HG02571 (cell line): ENCODE results near the gene DCTPP1.
A peak's percentile ranks its signal among the peaks of the same experiment; 100 is the strongest.

ENCODE experiments used
- ATAC-seq: cut with Tn5 transposase; IDR thresholded peaks from one replicate; pipeline ENCODE4 v1.9.1; 2021; ENCODE audit warnings: mild to moderate bottlenecking, moderate library complexity; ENCODE audit not compliant: unreplicated experiment

DCTPP1 gene

DNA sequence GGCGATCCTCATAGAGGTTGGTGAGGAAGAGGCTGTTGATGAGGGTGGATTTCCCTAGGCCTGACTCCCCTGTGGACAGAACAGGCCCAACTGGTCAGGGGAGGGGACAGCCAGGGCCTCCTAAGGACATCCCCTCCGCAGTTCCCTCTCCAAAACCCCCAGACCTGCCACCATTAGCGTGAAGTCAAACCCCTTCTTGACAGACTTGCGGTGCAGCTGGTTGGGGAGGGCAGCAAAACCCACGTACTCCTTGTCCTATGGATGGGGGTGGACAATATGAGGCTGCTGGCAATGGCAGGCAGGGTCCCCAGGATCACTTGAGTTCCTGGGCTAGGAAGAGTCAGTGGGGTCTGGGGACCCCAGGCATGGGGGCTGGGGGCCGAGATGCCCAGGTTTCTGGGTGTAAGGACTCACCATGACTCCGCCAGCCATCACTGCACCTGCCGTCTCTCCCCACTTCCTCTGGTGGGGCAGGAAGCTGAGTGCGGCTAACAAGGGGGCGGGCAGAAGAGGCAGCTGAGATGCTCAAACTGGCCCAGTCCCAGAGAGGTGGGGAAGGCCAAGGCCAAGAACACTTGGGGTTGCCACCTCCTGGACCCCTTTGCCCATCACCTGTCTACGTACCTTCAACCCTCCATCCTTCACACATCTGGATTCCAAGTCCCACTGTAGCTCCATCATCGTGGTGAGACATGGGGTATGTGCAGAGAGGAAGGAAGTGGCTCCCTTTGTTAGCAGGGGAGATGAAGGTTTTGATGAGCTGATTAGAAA is 47.5 kb downstream of the DCTPP1 start, which contains the start of gene SEPTIN1:
Gene SEPTIN1 (minus strand): TSS at position 451 of the 771 bp plus-strand sequence. CDS start 19 bp downstream, at position 432.
- no peak for ATAC-seq

DNA sequence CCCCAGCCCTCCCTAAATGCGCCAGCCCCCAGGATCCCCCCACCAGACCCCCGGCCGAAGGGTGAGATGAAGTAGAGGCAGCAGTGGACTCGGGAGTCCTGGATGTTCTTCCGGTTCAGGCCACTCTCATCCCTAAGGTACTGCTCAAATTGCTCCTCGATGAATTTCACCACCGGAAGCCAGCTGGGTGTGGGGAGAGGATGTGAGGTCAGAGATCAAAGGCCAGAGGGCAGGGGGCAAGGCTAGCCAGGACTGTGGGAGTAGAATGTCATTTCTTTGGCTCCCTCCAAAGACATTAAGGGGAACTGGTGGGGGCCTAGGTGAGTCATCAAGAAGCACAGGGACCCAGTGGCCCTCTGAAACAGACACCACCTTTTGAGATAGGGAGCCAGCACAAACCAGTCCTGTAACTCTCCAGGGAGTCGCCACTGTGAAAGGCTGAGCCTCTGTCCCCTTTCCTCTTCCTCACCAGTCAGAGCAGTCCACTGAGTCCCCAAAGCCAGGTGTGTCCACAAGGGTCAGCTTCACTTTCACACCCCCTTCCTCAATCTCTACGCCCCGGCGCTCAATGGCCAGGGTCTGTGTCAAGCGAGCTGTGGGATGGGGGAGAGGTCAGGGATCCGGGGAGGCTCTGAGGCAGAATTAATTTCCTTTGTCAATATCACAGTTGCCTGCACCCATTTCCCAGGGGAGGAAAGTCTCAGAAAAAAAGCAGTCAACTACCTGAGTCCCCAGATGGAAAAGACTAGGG is 48.4 kb downstream of the DCTPP1 start:
- no peak for ATAC-seq

DNA sequence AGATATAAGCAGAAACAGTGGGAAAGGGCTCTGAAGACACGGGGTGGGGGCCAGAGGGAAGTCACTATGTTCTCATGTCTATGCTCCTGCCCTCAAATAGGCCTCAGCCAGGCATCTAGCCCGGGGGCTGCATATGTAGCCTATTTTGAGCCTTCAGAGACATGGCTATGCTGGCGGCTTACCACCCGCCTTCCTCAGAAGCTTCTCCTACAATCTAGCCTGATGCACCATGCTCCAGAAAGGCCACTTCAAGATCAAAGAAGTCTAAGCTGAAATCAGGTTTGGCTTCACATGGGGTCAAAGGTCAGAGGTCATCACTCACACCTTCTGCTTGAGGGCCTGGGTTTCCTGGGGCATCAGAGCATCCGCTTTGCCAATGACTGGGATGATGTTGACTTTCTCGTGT is 49.0 kb downstream of the DCTPP1 start:
- no peak for ATAC-seq

DNA sequence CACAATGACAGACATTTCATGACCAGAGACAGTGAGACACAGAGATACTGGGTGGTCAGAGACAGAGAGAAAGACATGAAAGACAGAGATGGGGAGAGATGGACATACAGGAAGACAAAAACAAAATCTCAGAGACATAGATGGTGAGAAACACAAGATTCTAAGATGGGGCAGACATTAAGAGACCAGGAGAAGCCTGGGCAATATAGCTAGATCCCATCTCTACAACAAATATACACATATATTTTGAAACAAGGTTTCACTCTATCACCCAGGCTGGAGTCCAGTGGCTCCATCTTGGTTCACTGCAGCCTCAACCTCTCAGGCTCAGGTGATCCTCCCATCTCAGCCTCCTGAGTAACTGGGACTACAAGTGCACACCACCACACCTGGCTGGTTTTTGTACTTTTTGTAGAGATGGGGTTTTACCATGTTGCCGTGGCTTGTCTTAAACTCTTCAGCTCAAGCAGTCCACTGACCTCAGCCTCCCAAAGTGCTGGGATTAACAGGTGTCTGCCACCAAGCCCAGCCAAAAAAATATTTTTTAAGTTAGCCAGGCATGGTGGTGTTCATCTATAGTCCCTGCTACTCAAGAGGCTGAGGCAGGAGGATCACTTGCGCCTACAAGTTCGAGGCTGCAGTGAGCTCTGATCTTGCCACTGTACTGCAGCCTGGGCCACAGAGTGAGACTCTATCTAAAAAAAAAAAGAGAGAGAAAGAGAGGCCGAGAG is 49.6 kb downstream of the DCTPP1 start:
- ATAC-seq = no peak

DNA sequence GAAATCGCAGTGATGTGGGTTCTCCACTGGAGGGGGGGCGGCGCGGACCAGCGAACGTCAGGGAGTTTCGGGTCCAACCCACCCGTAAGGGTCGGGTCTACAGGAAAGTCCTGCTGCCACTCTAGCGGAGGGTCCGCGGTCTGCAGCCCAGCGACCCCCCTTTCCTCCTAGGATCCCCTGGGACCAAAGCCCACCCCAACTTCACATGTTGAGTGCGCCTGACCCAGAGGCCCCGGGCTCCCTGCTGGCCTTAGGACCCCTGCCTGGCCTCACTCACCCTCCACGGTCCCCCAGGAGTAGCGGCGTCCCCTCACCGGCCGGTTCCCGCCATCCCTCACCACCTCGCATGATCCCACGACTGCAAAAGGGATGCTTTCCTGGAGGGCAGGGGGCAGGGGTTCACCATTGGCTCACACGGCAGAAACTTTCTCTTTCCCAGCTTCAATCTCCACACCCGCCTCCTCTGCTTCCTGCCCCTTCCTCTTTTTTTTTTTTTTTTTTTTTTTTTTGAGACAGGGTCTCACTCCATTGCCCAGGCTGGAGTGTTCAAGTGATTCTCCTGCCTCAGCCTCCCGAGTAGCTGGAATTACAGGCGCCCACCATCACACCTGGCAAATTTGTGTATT is 50.6 kb downstream of the DCTPP1 start:
- no peak for ATAC-seq

DNA sequence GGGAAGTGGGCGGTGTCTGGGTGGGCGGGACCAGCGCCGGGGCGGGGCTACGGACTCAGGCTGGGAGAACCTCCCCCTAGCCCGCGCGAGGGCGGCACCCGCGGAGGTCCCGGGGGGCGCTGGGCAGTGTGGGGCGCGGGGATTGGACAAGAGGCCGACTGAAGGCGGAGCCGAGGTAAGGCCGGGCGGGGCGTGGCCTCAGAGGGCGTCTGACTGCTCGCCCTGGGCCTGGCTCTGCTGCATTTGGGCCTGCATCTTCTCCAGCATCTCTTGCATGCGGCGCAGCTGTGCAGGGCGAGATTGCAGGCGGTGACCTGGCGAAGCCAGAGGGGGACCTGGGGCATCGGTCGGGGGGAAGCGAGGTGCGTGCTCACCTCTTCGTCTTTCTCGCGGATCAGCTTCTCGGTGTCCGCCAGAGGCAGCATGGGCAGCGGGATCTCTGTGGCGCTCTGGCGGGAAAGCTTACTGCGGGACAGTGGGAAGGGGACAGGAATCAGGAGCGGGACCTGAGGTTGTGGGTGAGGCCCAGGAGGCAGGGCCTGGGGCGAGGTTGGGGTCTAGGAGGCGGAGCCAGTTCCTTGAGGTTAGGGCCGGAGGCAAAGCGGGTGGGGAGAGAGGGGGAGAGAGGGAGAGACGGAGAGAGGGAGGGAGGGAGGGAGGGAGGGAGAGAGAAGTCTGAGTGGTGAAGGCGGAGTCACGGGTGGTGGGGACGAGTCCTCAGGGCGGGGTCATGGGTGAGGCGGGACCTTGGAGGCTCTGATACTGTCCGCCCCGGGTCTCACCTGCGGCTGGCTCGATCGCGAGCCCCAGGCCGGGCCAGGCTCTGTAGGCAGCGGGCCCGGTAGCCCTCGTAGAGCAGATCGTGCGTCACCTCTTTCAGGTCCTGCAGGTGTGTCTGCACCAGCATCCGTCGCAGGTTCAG is 51.3 kb downstream of the DCTPP1 start:
- peak; percentile 87 for ATAC-seq

DNA sequence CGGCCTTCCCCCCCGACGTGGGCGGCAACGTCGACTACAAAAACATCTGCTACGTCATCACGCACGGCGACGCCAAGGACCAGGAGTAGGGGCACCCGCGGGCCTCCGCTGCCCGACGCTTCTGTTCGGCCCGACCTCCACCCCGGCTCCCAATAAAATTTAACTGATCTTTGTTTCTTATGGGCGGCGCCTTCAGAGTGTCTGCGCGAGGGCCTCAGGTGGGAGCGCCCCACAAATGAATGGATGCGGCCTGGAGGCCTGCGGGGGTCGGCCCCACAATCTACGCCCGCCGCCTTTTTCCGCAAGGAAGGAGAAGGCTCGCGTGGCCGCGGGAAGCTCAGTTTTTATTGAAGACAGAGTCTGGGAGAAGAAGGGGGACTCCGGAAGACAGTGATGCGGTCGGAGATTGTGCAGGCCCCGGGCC is 52.0 kb downstream of the DCTPP1 start:
- ATAC-seq = peak; percentile 40

DNA sequence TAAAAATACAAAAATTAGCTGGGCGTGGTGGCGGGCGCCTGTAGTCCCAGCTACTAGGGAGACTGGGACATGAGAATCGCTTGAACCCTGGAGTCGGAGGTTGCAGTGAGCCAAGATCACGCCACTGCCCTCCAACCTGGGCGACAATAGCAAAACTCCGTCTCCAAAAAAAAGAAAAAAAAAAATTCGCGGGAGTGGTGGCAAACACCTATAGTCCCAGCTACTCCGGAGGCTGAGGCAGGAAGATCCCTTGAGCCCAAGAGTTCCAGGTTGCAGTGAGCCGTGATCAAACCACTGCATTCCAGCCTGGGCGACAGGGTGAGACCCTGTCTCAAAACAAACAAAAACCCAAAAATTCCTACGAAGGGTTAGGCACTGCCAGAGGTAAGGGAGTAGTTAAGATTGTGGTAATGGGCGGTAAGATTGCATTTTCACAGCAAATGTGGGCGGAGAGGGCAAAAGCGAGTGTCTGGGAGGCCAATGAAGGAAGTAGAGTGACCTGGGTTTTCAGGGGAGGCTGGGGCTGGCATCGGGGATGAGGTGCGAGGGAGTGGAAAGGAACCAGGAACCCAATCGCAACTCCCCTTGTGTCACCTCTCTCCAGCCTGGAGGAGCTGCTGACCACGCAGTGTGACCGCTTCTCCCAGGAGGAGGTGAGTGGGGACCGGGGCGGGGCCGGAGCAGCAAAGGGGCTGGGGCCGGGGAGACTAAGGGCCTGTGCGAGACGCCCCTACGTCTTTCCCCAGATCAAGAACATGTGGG is 52.6 kb downstream of the DCTPP1 start:
- ATAC-seq = no peak

DNA sequence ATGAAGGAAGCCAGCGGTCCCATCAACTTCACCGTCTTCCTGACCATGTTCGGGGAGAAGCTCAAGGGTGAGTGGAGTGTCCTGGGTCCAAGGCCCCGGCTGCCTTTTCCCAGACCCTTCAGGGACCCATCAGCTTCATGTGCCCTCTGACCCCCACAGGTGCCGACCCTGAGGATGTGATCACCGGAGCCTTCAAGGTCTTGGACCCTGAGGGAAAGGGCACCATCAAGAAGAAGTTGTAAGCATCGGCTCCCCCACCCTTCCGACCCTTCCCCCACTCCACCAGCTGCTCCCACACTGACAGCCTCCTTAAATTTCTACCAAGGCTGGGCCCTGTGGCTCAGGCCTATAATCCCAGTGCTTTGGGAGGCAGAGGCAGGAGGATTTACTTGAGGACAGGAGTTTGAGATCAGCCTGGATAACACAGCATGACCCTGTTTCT is 53.3 kb downstream of the DCTPP1 start:
- no peak for ATAC-seq

DNA sequence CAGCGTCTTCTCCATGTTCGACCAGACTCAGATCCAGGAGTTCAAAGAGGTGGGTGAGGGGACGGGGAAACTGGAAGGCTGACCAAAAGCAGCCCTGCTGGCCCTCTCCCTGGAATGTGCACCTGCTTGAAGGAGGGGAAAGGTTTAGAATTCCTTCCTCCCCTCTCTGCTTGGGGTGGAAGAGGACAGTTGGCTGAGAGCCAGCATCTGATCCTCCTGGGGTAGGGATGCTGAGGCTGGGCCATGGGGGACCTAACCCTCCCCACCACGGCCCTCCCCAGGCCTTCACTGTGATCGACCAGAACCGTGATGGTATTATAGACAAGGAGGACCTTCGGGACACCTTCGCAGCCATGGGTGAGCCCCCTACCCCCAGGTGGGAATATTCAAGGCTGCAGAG is 54.0 kb downstream of the DCTPP1 start:
- no peak for ATAC-seq

DNA sequence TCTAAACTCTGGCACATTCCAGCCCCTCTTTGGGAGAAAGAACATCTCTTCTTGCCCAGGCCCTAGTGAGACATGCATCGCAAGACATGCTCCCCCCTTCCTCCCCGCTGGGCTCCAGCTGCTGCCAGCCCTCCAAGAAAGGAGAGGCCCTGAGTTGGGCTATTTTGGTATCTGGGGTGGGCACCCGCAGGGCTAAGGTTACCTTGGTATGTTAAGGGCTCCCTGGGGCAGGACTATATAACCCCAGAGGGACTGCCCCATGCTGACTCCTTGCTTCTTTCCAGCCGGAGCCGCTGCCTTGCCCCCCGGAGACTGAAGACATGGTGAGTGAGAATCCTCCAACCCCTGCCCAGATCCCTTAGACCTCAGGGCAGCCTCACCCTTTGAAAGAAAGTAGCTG is 55.3 kb downstream of the DCTPP1 start, which contains the start of gene MYL11:
Gene MYL11 (plus strand): TSS at position 265 of the 400 bp plus-strand sequence. CDS start 56 bp downstream, at position 321.
- no peak for ATAC-seq
